ENCODE measurements around the gene PXN.

The PXN gene

GRCh38 chr12:120235369-120236323, 29.9 kb downstream of the PXN start:
- TF ChIP-seq CTCF (IDR thresholded peaks at IDR 0.05; ENCODE audit: insufficient read depth, low read length, poor library complexity, severe bottlenecking) = peak; percentile 29
- DNase-seq (ENCODE audit: extremely low read depth, insufficient read length) = no peak
- no peak overlapping the region for H3K4me3 ChIP-seq (replicated peaks; ENCODE audit: low read depth, low read length)
- H3K27me3 ChIP-seq (replicated peaks; ENCODE audit: control insufficient read depth, insufficient read depth, low read length) = no peaks in the 10 kb centered on the region
- no peaks in the 10 kb centered on the region for H3K36me3 ChIP-seq (ENCODE audit: control insufficient read depth, insufficient read depth, low read length)

DNA sequence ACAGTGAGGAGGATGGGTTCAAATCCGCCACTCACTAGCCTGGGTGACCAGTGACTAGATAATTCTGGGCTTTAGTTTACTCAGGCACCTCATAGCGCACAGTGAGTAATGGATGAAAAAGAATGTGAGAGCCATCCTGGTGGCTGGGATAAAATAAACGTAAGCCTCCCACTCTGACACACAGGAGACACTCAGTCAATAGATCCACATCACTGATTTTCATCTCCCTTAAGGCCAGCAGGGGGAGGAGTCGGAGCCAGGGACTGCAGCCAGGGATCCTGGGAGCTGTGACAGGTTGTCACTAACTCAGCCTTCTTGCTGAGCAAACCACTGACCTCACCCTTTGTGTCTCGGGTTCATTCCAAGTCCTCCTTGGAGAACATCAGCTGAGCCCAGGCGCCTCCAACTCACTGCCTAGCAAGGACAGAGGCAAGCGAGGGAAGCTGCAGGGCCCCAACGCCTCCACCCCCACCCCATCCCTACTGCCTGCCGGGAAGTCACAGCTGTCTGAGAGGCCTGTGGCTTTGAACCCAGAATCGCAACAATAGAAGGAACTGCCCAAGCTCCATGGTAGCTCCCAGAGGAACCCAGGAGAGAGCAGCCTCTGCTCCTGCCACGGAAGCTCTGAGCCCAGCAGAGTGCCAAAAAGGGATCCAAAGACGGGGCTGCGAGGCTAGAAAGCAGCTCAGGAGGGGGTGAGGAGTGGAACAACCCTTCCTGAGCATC, 30.7 kb downstream of the PXN start:
- Histone ChIP-seq H3K4me3 (replicated peaks; ENCODE audit: low read depth, low read length) (no peak overlapping the region), H3K36me3 (ENCODE audit: control insufficient read depth, insufficient read depth, low read length) (no peaks in the 10 kb centered on the region), H3K27me3 (replicated peaks; ENCODE audit: control insufficient read depth, insufficient read depth, low read length) (no peaks in the 10 kb centered on the region)
- peak; percentile 30 for TF ChIP-seq CTCF (IDR thresholded peaks at IDR 0.05; ENCODE audit: insufficient read depth, low read length, poor library complexity, severe bottlenecking)
- DNase-seq (ENCODE audit: extremely low read depth, insufficient read length) = no peak

DNA sequence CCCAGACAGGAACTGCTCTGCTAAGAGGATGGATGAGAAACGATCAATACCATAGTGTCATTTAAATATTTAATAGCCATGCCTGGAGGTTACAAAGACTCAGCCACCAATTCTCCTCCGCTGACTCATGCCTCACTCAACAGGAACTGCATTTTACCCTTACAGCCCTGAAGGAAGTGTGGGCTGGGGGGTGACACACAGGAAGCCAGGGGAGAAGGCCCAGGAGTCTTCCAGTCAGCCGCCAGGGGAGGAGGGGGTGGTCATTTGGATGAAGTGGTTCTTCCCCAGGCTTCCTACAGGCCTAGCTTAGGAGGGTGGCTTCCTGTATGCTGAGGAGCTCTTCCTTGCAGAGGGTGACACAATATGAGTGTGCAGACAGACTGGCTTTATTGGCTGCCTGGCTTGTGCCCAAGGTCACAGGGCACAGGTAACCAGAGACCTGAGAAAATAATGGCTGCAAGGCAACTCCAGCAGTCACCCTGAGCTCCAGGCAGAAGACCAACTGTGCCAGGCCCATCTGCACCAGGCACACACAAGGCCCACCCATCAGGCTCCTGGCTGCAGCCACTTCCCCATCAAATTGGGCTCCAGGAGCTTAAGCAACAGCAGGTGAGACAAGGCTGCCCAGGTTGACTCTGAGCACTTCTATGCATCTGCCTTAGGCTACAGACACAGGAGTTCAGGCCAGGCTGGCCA, 34.1 kb downstream of the PXN start:
- DNase-seq (ENCODE audit: extremely low read depth, insufficient read length) = no peak
- Histone ChIP-seq H3K27me3 (replicated peaks; ENCODE audit: control insufficient read depth, insufficient read depth, low read length) (no peaks in the 10 kb centered on the region), H3K36me3 (ENCODE audit: control insufficient read depth, insufficient read depth, low read length) (no peaks in the 10 kb centered on the region), H3K4me3 (replicated peaks; ENCODE audit: low read depth, low read length) (no peak overlapping the region)
- no peak for TF ChIP-seq CTCF (IDR thresholded peaks at IDR 0.05; ENCODE audit: insufficient read depth, low read length, poor library complexity, severe bottlenecking)

DNA sequence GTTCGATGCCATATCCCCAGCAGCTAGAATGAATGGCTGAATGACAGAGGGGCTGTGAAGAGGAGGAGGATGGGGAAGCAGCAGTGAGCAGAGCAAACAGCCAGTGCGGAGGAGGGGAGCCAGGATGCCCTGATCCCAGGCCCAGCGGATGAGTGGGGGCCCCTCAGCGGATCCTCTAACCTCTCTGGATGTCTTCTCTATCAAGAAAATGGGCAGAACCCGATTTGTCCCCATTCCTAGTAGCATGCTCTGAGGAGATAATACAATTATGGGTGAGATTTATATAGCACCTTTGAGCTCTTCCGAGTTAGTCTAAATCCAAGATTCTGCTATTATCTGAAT, 34.6 kb downstream of the PXN start:
- no peaks in the 10 kb centered on the region for H3K27me3 ChIP-seq (replicated peaks; ENCODE audit: control insufficient read depth, insufficient read depth, low read length)
- no peak for TF ChIP-seq CTCF (IDR thresholded peaks at IDR 0.05; ENCODE audit: insufficient read depth, low read length, poor library complexity, severe bottlenecking)
- no peak overlapping the region for H3K4me3 ChIP-seq (replicated peaks; ENCODE audit: low read depth, low read length)
- no peaks in the 10 kb centered on the region for H3K36me3 ChIP-seq (ENCODE audit: control insufficient read depth, insufficient read depth, low read length)
- no peak for DNase-seq (ENCODE audit: extremely low read depth, insufficient read length)

- no peak for DNase-seq (ENCODE audit: extremely low read depth, insufficient read length)
- no peak for TF ChIP-seq CTCF (IDR thresholded peaks at IDR 0.05; ENCODE audit: insufficient read depth, low read length, poor library complexity, severe bottlenecking)
Measured at GRCh38 chr12:120230326-120230973, 35.1 kb downstream of the PXN start.

More at GRCh38 chr12:120230326-120230973, 35.1 kb downstream of the PXN start:
- no peak overlapping the region for H3K4me3 ChIP-seq (replicated peaks; ENCODE audit: low read depth, low read length)
- no peaks in the 10 kb centered on the region for H3K36me3 ChIP-seq (ENCODE audit: control insufficient read depth, insufficient read depth, low read length)
- no peaks in the 10 kb centered on the region for H3K27me3 ChIP-seq (replicated peaks; ENCODE audit: control insufficient read depth, insufficient read depth, low read length)
